Osteocyte (in vitro differentiated cells): ENCODE data around the gene POR. TPM values are rescaled to one million over a fixed set of nuclear protein-coding genes. Genes with fewer than 3 reads are reported as not detected.

Source experiments
- DNase-seq: peaks from one replicate; pipeline ENCODE4 v3.0.0; 2021; ENCODE audit warnings: mixed read lengths; ENCODE audit not compliant: unreplicated experiment; ENCODE audit errors: extremely low spot score
- H3K27ac Mint-ChIP-seq: one replicate; pipeline ENCODE4 v1.8.0; 2021; ENCODE audit warnings: mild to moderate bottlenecking, mixed read lengths; ENCODE audit not compliant: unreplicated experiment
- H3K27me3 Mint-ChIP-seq: one replicate; pipeline ENCODE4 v1.8.0; 2021; ENCODE audit warnings: mixed read lengths; ENCODE audit not compliant: unreplicated experiment
- H3K36me3 Mint-ChIP-seq: one replicate; pipeline ENCODE4 v1.8.0; 2021; ENCODE audit warnings: mixed read lengths; ENCODE audit not compliant: unreplicated experiment
- H3K4me1 Mint-ChIP-seq: one replicate; pipeline ENCODE4 v1.8.0; 2021; ENCODE audit warnings: mixed read lengths; ENCODE audit not compliant: unreplicated experiment
- H3K4me3 Mint-ChIP-seq: one replicate; pipeline ENCODE4 v1.8.0; 2021; ENCODE audit warnings: mild to moderate bottlenecking, moderate library complexity, mixed read lengths; ENCODE audit not compliant: unreplicated experiment
- H3K9me3 Mint-ChIP-seq: one replicate; pipeline ENCODE4 v1.8.0; 2021; ENCODE audit warnings: mixed read lengths; ENCODE audit not compliant: unreplicated experiment
- total RNA-seq: library from RNA; stranded (reverse); gene quantifications from 2 replicates; pipeline ENCODE4 v1.2.1, GENCODE V29; 2021
- TF ChIP-seq, protein P1 (sequence below): fragments of 200-600 bp; sonication (generic); IDR thresholded peaks from 2 replicates; pipeline ENCODE4 v1.5.0; 2021; ENCODE audit warnings: antibody characterized with exemption, mild to moderate bottlenecking, moderate library complexity

POR gene
- total RNA-seq, 1 donor from 2014 or later = 62.1 TPM

- Mint-ChIP-seq H3K9me3 (no peaks in the 10 kb centered on the region), H3K27me3 (no peaks in the 10 kb centered on the region), H3K27ac (no peak overlapping the region), H3K4me3 (no peak overlapping the region), H3K4me1 (peaks cover 7% of the 10 kb centered on the region), H3K36me3 (peaks cover 23% of the 10 kb centered on the region)
- TF ChIP-seq, protein P1, sequence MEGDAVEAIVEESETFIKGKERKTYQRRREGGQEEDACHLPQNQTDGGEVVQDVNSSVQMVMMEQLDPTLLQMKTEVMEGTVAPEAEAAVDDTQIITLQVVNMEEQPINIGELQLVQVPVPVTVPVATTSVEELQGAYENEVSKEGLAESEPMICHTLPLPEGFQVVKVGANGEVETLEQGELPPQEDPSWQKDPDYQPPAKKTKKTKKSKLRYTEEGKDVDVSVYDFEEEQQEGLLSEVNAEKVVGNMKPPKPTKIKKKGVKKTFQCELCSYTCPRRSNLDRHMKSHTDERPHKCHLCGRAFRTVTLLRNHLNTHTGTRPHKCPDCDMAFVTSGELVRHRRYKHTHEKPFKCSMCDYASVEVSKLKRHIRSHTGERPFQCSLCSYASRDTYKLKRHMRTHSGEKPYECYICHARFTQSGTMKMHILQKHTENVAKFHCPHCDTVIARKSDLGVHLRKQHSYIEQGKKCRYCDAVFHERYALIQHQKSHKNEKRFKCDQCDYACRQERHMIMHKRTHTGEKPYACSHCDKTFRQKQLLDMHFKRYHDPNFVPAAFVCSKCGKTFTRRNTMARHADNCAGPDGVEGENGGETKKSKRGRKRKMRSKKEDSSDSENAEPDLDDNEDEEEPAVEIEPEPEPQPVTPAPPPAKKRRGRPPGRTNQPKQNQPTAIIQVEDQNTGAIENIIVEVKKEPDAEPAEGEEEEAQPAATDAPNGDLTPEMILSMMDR = no peak
- no peak for DNase-seq
These were observed 81.5 kb downstream of the POR start for GRCh38 chr7:75996476-75996875.

DNA sequence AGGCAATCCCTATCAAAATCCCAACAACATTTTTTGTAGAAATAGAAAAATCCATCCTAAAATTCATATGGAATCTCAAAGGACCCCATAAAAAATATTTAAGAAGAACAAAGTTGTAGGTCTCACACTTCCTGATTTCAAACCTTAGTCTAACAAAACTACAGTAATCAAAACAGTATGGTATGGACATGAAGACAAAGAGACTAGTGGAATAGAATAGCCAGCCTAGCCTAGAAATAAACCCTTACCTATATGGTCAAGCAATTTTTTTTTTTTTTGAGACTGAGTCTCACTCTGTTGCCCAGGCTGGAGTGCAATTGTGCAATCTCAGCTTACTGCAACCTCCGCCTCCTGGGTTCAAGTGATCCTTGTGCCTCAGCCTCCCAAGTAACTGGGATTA, 83.1 kb downstream of the POR start:
- Mint-ChIP-seq H3K9me3 (no peaks in the 10 kb centered on the region), H3K27me3 (no peaks in the 10 kb centered on the region), H3K4me1 (peaks cover 7% of the 10 kb centered on the region), H3K27ac (no peak overlapping the region), H3K36me3 (peaks cover 24% of the 10 kb centered on the region), H3K4me3 (no peak overlapping the region)
- no peak for DNase-seq
- TF ChIP-seq, protein P1 = no peak

DNA sequence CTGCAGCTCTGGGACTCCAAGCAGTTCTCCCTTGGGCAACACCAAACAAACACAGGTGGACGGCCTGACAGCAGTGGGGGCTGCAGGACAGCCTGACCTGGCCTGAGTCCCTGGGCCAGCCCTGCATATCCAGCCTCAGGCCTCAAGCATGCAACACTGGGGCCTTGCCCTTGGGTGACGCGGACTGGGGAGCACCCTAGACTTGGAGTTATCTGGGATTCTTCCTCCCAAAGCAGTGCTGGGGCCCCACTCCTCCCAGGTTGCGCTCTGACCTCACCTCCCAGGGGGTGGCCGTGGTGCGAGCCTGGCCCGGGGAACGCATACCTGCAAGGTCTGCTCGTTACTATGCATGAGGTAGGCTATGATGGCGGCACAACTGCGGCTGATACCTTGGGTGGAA, 85.6 kb downstream of the POR start:
- H3K27ac Mint-ChIP-seq = no peak overlapping the region
- H3K4me3 Mint-ChIP-seq = no peak overlapping the region
- H3K4me1 Mint-ChIP-seq = no peaks in the 10 kb centered on the region

GRCh38 chr7:76002139-76002538, 87.2 kb downstream of the POR start:
- TF ChIP-seq, protein P1 = no peak
- Mint-ChIP-seq H3K27me3 (no peaks in the 10 kb centered on the region), H3K4me3 (no peak overlapping the region), H3K9me3 (no peaks in the 10 kb centered on the region), H3K27ac (no peak overlapping the region), H3K36me3 (peaks cover 20% of the 10 kb centered on the region), H3K4me1 (no peaks in the 10 kb centered on the region)
- DNase-seq = no peak

More for the DNA sequence above, 85.6 kb downstream of the POR start:
- TF ChIP-seq, protein P1 = no peak
- H3K9me3 Mint-ChIP-seq = no peaks in the 10 kb centered on the region
- peaks cover 31% of the 10 kb centered on the region for H3K36me3 Mint-ChIP-seq
- H3K27me3 Mint-ChIP-seq = no peaks in the 10 kb centered on the region
- DNase-seq = no peak

GRCh38 chr7:76002822-76003221, 87.9 kb downstream of the POR start:
- DNase-seq = no peak

More at GRCh38 chr7:76002822-76003221, 87.9 kb downstream of the POR start:
- no peak overlapping the region for H3K4me3 Mint-ChIP-seq
- no peaks in the 10 kb centered on the region for H3K4me1 Mint-ChIP-seq
- no peak overlapping the region for H3K27ac Mint-ChIP-seq
- H3K27me3 Mint-ChIP-seq = no peaks in the 10 kb centered on the region
- TF ChIP-seq, protein P1 = no peak
- no peaks in the 10 kb centered on the region for H3K9me3 Mint-ChIP-seq
- H3K36me3 Mint-ChIP-seq = peaks cover 17% of the 10 kb centered on the region
